Astrocyte (in vitro differentiated cells and primary cell): ENCODE measurements around the gene DLGAP1.

ENCODE experiments used
- EZH2 ChIP-seq: IDR thresholded peaks from 2 replicates; pipeline ENCODE4 v1.6.1; 2012; ENCODE audit warnings: mild to moderate bottlenecking, low read length, inconsistent platforms; ENCODE audit not compliant: insufficient read depth
- TF ChIP-seq, protein P1 (sequence below): IDR thresholded peaks from 2 replicates; pipeline ENCODE4 v1.5.1; 2011; ENCODE audit warnings: low read depth, mild to moderate bottlenecking, inconsistent platforms, low read length, moderate library complexity; ENCODE audit not compliant: insufficient read depth

DNA sequence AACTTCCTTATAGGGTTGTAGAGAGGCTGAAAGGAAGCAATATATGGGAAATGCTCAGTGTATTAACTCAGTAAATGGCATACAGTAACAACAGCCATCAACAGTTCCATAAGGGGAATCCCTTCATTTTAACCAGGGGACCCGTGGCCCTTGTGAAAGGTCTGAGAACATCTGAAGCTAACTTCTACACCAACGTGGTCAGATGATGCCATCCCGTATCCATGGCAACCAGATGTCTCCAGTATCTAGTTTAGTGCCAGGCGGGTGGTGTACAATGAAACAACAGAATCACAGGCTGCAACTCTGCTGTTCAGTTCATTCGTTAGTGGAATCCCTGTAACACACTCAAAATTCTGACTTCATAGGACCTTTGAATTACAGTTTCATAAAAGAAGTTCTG is 842.8 kb downstream of the DLGAP1 start:
- TF ChIP-seq, protein P1, sequence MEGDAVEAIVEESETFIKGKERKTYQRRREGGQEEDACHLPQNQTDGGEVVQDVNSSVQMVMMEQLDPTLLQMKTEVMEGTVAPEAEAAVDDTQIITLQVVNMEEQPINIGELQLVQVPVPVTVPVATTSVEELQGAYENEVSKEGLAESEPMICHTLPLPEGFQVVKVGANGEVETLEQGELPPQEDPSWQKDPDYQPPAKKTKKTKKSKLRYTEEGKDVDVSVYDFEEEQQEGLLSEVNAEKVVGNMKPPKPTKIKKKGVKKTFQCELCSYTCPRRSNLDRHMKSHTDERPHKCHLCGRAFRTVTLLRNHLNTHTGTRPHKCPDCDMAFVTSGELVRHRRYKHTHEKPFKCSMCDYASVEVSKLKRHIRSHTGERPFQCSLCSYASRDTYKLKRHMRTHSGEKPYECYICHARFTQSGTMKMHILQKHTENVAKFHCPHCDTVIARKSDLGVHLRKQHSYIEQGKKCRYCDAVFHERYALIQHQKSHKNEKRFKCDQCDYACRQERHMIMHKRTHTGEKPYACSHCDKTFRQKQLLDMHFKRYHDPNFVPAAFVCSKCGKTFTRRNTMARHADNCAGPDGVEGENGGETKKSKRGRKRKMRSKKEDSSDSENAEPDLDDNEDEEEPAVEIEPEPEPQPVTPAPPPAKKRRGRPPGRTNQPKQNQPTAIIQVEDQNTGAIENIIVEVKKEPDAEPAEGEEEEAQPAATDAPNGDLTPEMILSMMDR, result no peak
- no peak for TF ChIP-seq EZH2
